Ishikawa (cell line): ENCODE measurements around the gene ADGRG3.

Experiments used
- CEBPB ChIP-seq: IDR thresholded peaks from 2 replicates; pipeline ENCODE4 v1.6.1; 2012
- CREB1 ChIP-seq: IDR thresholded peaks from 2 replicates; pipeline ENCODE4 v1.6.1; 2012; ENCODE audit warnings: low read depth
- EGR1 ChIP-seq: IDR thresholded peaks from 2 replicates; pipeline ENCODE4 v1.6.1; 2012
- EP300 ChIP-seq: IDR thresholded peaks from 2 replicates; pipeline ENCODE4 v1.6.1; 2012; ENCODE audit warnings: borderline replicate concordance
- FOXM1 ChIP-seq: IDR thresholded peaks from 2 replicates; pipeline ENCODE4 v1.6.1; 2012; ENCODE audit warnings: low read depth, borderline replicate concordance
- MAX ChIP-seq: IDR thresholded peaks from 2 replicates; pipeline ENCODE4 v1.6.1; 2012
- NFIC ChIP-seq: IDR thresholded peaks from 2 replicates; pipeline ENCODE4 v1.6.1; 2012
- RAD21 ChIP-seq: IDR thresholded peaks from 2 replicates; pipeline ENCODE4 v1.6.1; 2012; ENCODE audit warnings: low read depth
- REST ChIP-seq: IDR thresholded peaks from 2 replicates; pipeline ENCODE4 v1.6.1; 2012; ENCODE audit warnings: low read depth, mild to moderate bottlenecking
- TAF1 ChIP-seq: IDR thresholded peaks from 2 replicates; pipeline ENCODE4 v1.6.1; 2012; ENCODE audit warnings: low read depth, mild to moderate bottlenecking
- TCF12 ChIP-seq: IDR thresholded peaks from 2 replicates; pipeline ENCODE4 v1.6.1; 2012; ENCODE audit warnings: low read depth
- TEAD4 ChIP-seq: IDR thresholded peaks from 2 replicates; pipeline ENCODE4 v1.6.1; 2012
- USF1 ChIP-seq: IDR thresholded peaks from 2 replicates; pipeline ENCODE4 v1.6.1; 2012
- YY1 ChIP-seq: IDR thresholded peaks from 2 replicates; pipeline ENCODE4 v1.6.1; 2012; ENCODE audit warnings: low read depth
- ZBTB7A ChIP-seq: IDR thresholded peaks from 2 replicates; pipeline ENCODE4 v1.6.1; 2012; ENCODE audit warnings: low read depth

The ADGRG3 gene

GRCh38 chr16:57630407-57630797 is 37.7 kb upstream of the ADGRG3 start:
- TF ChIP-seq CREB1 = no peak

GRCh38 chr16:57630931-57631845 is 36.9 kb upstream of the ADGRG3 start:
- no peak for TF ChIP-seq CREB1
- TF ChIP-seq CEBPB = no peak
- no peak for TF ChIP-seq EP300
- TF ChIP-seq ZBTB7A = 0 out of 2 replicates have a peak, but pooled peaks have one; percentile 22
- TF ChIP-seq TEAD4 = no peak
- no peak for TF ChIP-seq USF1

GRCh38 chr16:57632568-57632967 is 35.5 kb upstream of the ADGRG3 start:
- no peak for TF ChIP-seq YY1
- no peak for TF ChIP-seq MAX
- TF ChIP-seq TCF12 = no peak
- TF ChIP-seq USF1 = no peak
- no peak for TF ChIP-seq EP300
- no peak for TF ChIP-seq NFIC
- TF ChIP-seq CEBPB = no peak
- TF ChIP-seq TAF1 = no peak
- no peak for TF ChIP-seq RAD21
- TF ChIP-seq EGR1 = no peak
- TF ChIP-seq TEAD4 = no peak
- no peak for TF ChIP-seq CREB1

GRCh38 chr16:57633383-57634064 is 34.6 kb upstream of the ADGRG3 start:
- TF ChIP-seq CEBPB (no peak), EGR1 (no peak), NFIC (no peak), RAD21 (no peak), ZBTB7A (no peak), CREB1 (no peak), TEAD4 (no peak), TCF12 (no peak), TAF1 (no peak), EP300 (no peak)

GRCh38 chr16:57634171-57634570 is 33.9 kb upstream of the ADGRG3 start:
- TF ChIP-seq CEBPB (no peak), RAD21 (no peak), TCF12 (no peak), TAF1 (no peak), TEAD4 (no peak), YY1 (no peak), NFIC (peak; percentile 34), MAX (no peak), USF1 (no peak), EGR1 (no peak), FOXM1 (no peak), REST (no peak), ZBTB7A (0 out of 2 replicates have a peak, but pooled peaks have one; percentile 34), EP300 (no peak; the same call in 1 of the 2 replicates)

- TF ChIP-seq YY1 = no peak
- TF ChIP-seq REST = no peak
- no peak for TF ChIP-seq FOXM1
- no peak for TF ChIP-seq TAF1
- no peak for TF ChIP-seq EP300
- TF ChIP-seq USF1 = no peak
- no peak for TF ChIP-seq MAX
Measured at GRCh38 chr16:57635266-57636097, 32.6 kb upstream of the ADGRG3 start.
